ENCODE data around the gene FARS2.

DNA sequence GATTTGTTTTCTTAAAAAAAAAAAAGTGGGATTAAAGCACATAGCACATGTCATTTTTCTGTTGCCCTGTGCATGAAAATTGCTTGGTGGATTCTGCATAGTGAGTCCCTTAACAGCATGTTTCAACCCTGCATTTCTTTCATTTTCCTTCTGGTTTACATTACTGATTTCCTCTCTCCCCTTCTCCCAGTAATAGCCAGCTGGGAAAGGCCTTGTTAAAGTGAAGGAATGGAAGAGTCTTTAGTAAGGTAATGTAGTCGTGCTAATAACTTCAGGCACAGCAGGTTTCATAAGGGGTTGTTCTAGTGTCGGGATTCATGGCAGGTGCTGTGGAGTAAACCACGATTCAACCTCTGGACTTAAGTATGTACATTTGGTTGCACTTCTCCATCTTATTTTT lies 202.4 kb downstream of the FARS2 start:
- TF ChIP-seq ERF (CRISPR knock-in tag; IDR thresholded peaks at IDR 0.05) (no peak), FOXA3 (CRISPR knock-in tag; IDR thresholded peaks at IDR 0.05) (no peak)

Data from HepG2 (cell line).